GM18499 (cell line): ENCODE measurements around the gene TMUB2.
"Not testable (repeated sequence)": the region's sequence is repeated elsewhere in the genome, so short reads cannot be mapped to it uniquely, and the experiment has no call there.

Source experiments
- ATAC-seq: cut with Tn5 transposase; IDR thresholded peaks from one replicate; pipeline ENCODE4 v1.9.1; 2021; ENCODE audit warnings: moderate number of reproducible peaks; ENCODE audit not compliant: insufficient read depth, unreplicated experiment

TMUB2 gene

DNA sequence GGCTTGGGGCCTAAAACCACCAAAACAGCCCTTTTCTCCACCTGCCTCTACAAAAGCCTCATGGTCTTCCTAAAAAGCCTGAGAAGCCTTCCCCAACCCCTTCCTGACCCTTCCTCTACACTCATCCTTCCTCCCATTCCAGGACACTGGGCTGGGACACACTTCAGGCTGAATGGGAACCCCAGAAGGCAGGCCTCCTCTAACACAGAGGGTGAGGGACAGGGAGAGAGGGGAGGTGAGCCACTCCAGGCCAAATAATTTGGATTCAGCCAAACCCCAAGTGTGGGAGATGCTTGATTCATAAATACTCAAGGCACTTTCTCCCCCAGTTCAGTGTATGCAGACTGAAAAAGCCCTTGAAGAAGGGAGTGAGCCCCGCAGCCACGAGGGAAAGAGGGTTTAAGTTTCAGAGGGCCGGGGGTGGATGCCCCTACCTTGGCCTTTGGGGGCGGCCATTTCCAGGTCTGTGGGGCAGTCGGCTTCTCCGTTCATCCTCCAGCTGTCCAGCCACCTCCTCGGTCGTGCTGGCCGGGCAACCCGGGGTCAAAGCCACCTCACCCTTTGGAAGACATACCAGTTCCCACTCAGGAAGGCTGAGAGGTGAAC is 31.1 kb downstream of the TMUB2 start:
- ATAC-seq, result no peak

GRCh38 chr17:44218344-44219107 is 31.8 kb downstream of the TMUB2 start:
- ATAC-seq, result no peak

DNA sequence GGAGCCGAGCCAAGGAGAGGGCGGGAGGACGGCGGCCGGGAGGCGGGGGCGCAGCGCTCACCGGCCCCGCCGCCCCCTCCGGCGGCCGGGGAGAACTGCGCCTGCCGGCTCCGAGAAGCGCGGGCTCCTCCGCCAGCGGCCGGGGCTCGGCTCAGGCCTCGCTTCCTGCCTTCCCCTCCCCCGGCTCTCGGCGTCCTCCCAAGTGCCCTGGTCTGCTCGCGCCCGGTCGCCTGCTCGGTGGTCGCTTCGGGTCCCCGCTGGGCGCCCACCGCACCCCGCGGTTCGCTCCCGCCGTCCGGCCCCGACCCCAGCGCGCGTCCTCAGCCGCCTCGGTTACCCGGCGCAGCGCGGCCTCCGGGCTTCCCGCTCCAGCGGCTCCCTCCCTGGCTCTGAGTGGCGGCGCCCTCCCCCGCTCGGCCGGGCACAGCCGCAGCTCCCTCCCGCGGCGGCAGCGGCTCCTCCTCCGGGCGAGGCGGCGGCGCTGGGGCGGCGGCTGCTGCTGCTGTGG is 32.4 kb downstream of the TMUB2 start:
- no peak for ATAC-seq

DNA sequence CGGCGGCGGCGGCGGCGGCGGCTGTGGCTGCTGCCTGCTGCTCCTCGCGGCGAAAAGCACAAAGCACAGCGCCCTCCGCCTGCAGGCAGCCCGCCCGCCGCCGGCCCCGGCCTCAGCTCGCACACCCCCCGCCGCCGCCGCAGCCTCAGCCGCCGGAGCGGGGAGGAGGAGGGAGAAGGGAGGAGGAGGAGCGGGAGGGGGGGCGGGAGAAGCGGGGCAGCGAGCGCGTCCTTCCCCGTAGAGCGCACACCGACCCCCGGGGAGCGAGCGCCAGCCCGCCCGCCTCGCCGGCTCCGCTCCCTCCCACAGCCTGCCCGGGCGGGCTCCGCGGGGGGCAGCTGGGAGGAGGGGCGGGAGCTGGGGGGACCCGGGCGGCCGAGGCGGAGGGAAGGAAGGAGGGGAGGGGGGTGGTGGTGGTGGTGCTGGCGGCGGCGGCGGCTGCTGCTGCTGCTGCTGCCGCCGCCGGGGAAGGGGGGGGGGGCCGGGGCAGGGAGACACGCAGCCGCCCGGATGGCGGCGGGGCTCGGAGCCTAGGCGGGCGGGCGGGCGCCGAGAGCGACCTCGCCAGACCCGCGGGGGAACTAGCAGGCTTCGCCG is 32.9 kb downstream of the TMUB2 start, which contains the start of gene UBTF:
TSS of gene UBTF (minus strand) at position 60 of the 597 bp plus-strand sequence. CDS start 1,446 bp downstream, outside the sequence.
- no peak for ATAC-seq

DNA sequence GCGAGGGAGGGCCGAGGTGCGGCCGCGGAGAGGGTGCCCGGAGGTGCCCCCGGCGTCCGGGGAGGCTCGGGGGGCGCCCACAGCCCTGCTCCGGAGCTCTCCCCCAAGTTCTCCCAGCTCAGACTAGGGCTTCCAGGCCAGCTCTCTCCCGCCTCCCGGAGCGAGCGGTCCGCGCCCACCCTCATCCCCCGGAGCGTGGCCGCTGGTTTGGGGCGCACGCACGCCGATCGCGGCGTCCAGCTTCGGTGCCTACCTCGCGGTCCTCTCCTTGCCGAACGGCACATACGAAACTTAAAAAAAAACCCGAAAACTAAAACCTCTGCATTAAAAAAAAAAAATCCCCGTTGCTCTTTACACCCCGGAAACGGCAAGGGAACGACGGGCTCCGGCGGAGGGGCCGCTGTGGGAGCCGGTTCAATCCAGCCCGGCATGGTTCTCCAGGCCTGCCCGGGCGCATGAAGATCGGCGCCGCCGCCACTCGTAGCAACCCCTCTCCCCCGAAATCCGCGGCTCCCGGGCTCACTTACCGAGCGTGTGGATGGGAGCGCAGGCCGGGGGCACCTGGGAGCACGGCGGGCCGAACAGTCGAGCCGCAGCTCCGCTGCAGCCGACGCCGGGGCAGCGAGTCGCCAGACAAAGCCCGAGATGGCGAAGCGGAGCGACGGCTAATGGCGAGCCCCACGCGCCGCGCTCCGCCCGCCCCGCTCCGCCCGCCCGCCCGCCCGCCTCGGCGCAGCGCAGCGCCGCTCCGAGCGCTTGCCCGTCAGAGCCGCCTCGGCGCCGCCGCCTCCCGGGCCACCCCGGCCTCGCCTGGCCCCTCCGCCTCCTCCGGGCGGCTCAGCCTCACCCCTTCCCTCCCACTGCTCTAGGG is 33.7 kb downstream of the TMUB2 start:
- ATAC-seq, result no peak

DNA sequence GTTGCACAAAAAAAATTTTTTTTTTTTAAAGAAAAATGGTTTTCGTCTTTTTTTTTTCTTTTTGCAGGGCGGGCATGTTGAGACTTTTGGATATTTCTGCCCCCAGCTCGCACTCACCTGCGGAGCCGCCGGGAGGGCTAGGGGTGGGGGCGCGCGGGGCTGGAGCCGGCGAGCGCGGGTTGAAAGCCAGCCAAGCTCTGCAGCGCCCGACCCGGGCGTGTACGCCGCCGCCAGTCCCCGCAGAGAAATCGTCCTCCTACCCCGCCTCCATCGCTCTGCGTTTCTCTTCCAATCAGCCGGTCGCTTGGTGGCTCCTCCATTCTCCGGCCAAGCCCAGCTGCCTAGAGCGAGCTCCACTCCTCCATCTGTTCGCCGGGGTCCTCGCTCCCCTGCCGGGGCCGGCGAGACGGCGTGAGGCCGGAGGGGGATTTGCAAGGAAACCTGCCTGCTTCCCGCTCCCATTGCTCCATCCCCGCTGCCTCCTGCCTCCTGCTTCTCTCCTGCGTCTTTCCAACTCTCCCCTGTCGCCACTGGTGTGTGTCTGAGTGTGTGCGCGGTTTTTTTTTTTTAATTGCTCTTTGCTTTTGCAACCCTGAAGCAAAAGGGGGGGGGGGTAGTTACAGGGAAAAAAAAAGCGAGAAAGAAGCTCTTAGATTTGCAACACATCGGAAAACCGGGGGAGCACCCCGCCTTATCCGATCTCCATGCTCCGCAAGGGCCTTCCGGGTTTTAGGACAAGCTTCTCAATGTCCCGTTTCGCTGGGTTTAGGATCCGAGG is 34.5 kb downstream of the TMUB2 start:
- no peak for ATAC-seq

GRCh38 chr17:44221862-44222111 is 35.0 kb downstream of the TMUB2 start:
- ATAC-seq, result no peak

DNA sequence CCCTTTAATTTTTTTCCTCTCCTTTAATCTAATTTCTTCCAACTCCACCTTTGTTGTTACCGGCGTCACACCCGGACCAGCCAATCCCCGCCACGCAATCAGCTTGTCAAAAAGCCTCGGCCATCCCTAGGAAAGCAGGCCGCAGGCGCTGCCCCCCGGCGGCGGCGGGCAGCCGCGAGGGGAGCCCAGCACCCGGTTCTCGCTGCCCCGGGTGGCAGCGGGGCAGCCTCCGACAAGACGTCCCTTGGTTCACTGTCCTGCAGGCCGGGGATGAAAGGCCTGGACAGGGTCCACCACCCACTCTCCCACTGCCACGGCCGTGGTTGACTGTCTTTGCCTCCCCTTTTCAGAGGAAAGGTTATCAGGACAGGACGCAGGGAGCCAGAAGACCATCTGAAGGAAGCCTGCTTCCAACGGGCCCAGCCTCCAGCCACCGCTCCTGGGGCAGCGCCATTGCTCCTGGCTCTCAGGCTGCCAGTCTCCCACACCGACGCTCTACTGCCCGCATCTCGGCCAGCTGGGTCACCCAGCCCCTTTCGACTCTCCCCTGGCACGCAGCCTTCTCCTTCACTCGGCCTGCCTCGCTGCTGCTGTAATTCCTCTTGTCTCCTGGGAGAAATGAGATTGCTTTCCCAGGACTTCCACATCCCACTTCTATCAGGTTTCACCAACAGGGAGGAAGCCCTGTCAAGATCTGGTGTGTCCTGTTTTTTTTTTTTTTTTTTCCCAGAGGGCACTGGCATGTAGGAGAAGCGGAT is 35.5 kb downstream of the TMUB2 start:
- no peak for ATAC-seq

GRCh38 chr17:44223541-44224071 is 36.8 kb downstream of the TMUB2 start:
- no peak for ATAC-seq

DNA sequence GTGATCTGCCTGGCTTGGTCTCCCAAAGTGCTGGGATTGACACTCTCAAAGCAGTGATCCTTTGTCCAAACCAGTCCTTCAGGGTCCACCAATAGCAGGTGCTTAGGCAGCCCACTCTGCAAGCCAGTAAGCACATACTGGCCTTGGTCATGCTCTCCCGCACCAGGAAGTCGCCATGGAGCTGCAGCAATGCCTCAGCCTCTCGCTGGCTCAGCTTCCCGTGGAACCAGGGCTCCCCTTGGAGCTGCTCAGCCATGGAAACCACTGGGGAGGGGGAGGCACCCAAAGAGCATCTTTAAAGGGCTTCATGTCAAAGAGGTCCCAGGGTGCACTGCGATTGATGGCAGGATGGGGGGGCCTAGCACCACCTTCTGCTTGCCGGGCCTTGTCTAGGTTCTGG is 42.3 kb downstream of the TMUB2 start:
- ATAC-seq, result no peak

DNA sequence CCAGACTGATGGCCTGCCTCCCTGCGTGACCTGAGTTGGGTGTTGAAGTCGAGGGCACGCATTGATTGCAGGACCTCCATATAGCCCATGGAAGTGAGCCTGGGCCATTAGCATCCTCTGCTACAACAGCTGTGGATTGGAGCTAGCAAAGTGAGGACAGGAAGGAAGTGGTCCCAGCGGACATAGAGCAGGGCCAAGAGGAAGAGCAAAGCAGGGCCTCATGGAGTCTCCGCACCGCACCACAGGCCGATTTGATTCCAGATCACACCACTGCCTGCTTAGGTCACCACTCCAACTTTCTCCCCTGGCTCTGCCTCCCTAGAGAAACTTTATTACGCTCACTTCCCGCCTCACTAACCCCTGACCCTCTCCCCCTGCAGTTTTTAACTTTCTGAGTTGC is 43.4 kb downstream of the TMUB2 start:
- ATAC-seq, result no peak

- no peak for ATAC-seq
These were observed 45.3 kb downstream of the TMUB2 start for GRCh38 chr17:44232061-44232460.

GRCh38 chr17:44233582-44233981 is 46.8 kb downstream of the TMUB2 start:
- ATAC-seq, result no peak

DNA sequence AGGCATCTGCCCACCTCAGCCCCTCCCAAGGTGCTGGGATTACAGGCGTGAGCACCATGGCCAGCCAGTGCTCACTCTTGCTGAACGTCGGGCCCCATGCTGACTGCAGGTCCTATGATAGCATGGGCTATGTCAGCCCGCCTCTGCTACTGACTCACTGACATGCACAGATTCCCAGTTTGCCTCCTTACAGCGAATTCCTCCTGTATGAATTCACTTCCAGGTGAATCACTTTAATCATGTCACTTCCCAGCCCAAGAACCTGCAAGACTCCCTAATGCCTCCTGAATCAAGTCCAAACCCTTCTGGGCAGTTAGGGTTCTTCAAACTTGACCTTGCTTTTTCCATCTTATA is 48.8 kb downstream of the TMUB2 start:
- ATAC-seq, result no peak

- no peak for ATAC-seq
These were observed 49.7 kb downstream of the TMUB2 start for GRCh38 chr17:44236444-44236991.

- ATAC-seq, result not testable (repeated sequence)
These were observed 51.1 kb downstream of the TMUB2 start for GRCh38 chr17:44237886-44238285.

GRCh38 chr17:44241106-44241624 is 54.4 kb downstream of the TMUB2 start:
- no peak for ATAC-seq
